GM12878 (cell line): ENCODE measurements around the gene SDK2. TPM values are rescaled to one million over a fixed set of nuclear protein-coding genes. Genes with fewer than 3 reads are reported as not detected.

ENCODE experiments used
- ATAC-seq: fragments of 200-7000 bp; cut with Tn5 transposase; 3 replicates; pipeline ENCODE4 v1.9.1; 2020; ENCODE audit warnings: mild to moderate bottlenecking, moderate library complexity
- BruUV-seq: library from RNA; stranded (reverse); fragments of 400-500 nt; replicated peaks from 2 replicates; lab custom pipeline; 2021; lab: Mats Ljungman, UMichigan
- CTCF ChIA-PET: fragments of 300-600 bp; sonication (Branson Sonifier 250); formaldehyde crosslinking; extraction: SDS; loops from one replicate; lab custom pipeline; 2021; ENCODE audit warnings: inconsistent platforms; lab: Yijun Ruan, JAX
- POLR2A ChIA-PET: fragments of 350-600 bp; formaldehyde crosslinking; extraction: SDS; loops from one replicate; lab custom pipeline; 2021; ENCODE audit warnings: inconsistent platforms; lab: Charles Lee
- RAD21 ChIA-PET: fragments of 300-600 bp; sonication (Branson Sonifier 250); formaldehyde crosslinking; loops from one replicate; lab custom pipeline; 2023; ENCODE audit warnings: antibody characterized with exemption; ENCODE audit not compliant: unreplicated experiment; lab: Charles Lee
- SMC1A ChIA-PET: fragments of 300-600 bp; sonication (Branson Sonifier 250); formaldehyde crosslinking; loops from one replicate; lab custom pipeline; 2023; ENCODE audit not compliant: unreplicated experiment, uncharacterized antibody; lab: Charles Lee
- DNase-seq: peaks from one replicate; pipeline ENCODE4 v3.0.0-alpha.2; 2011; ENCODE audit warnings: low read depth, low spot score
- FAIRE-seq: peaks from 3 replicates; lab custom pipeline; 2011; peaks lifted over from hg19 to GRCh38; lab: Jason Lieb, UNC
- H2AFZ ChIP-seq: 2 replicates; pipeline ENCODE4 v1.6.0; 2011; ENCODE audit warnings: low read depth, low read length, control low read depth; ENCODE audit not compliant: control insufficient read depth
- H3K27ac ChIP-seq: 2 replicates; pipeline ENCODE4 v1.5.1; 2011; ENCODE audit warnings: control low read depth; ENCODE audit not compliant: control insufficient read depth, insufficient read depth
- H3K27me3 ChIP-seq, 2 experiments: replicated peaks in 1 of 2; 2 replicates each; pipeline versions ENCODE4 v1.6.0 to v1.6.1; 2011; ENCODE audit warnings: low read length in 1 of 2; ENCODE audit not compliant: control insufficient read depth in 2 of 2, insufficient read depth in 2 of 2
- H3K36me3 ChIP-seq, 2 experiments: 2 replicates each; pipeline ENCODE4 v1.5.1; 2011; ENCODE audit warnings: low read length in 1 of 2; ENCODE audit not compliant: control insufficient read depth in 2 of 2, insufficient read depth in 2 of 2
- H3K4me1 ChIP-seq: 2 replicates; pipeline ENCODE4 v1.6.1; 2011; ENCODE audit warnings: mild to moderate bottlenecking, low read length, moderate library complexity, mixed read lengths; ENCODE audit not compliant: control insufficient read depth, insufficient read depth
- H3K4me2 ChIP-seq: 2 replicates; pipeline ENCODE4 v1.6.0; 2011; ENCODE audit warnings: control low read depth; ENCODE audit not compliant: control insufficient read depth, insufficient read depth
- H3K4me3 ChIP-seq: fragments of 200-600 bp; sonication (generic); 2 replicates; pipeline ENCODE4 v1.5.1; 2016
- H3K79me2 ChIP-seq: 2 replicates; pipeline ENCODE4 v1.6.0; 2011; ENCODE audit warnings: low read length; ENCODE audit not compliant: control insufficient read depth, insufficient read depth
- H3K9ac ChIP-seq: 2 replicates; pipeline ENCODE4 v1.8.0; 2011; ENCODE audit warnings: low read length, control low read depth, mixed read lengths; ENCODE audit not compliant: control insufficient read depth, insufficient read depth
- H3K9me3 ChIP-seq: replicated peaks from 3 replicates; pipeline ENCODE4 v1.5.1; 2011; ENCODE audit warnings: mild to moderate bottlenecking, low read length; ENCODE audit not compliant: control insufficient read depth, insufficient read depth
- H4K20me1 ChIP-seq: 2 replicates; pipeline ENCODE4 v1.6.0; 2011; ENCODE audit not compliant: control insufficient read depth, insufficient read depth
- BCL11A ChIP-seq: IDR thresholded peaks from 2 replicates; pipeline ENCODE4 v1.6.1; 2011; ENCODE audit warnings: low read depth, low read length
- CEBPB ChIP-seq, 2 experiments: fragments of 150-350 bp in 1 of 2; IDR thresholded peaks; 2 replicates each; pipeline ENCODE4 v1.6.1; 2012 to 2014; ENCODE audit warnings: low read depth in 2 of 2, low read length in 2 of 2, borderline replicate concordance in 1 of 2, inconsistent platforms in 1 of 2
- CHD2 ChIP-seq: IDR thresholded peaks from 2 replicates; pipeline ENCODE4 v1.6.1; 2011; ENCODE audit warnings: low read depth, low read length, improper control_type of control experiment, borderline replicate concordance
- GABPA ChIP-seq: IDR thresholded peaks from 2 replicates; pipeline ENCODE4 v1.6.1; 2014; ENCODE audit warnings: antibody characterized with exemption, low read depth, mild to moderate bottlenecking, inconsistent platforms
- HDGF ChIP-seq: fragments of 450-650 bp; IDR thresholded peaks from 2 replicates; pipeline ENCODE4 v1.6.1; 2016; ENCODE audit warnings: antibody characterized with exemption
- IRF4 ChIP-seq: IDR thresholded peaks from 2 replicates; pipeline ENCODE4 v1.6.1; 2011; ENCODE audit warnings: low read depth, low read length
- KAT2A ChIP-seq: conservative IDR thresholded peaks from 2 replicates; pipeline ENCODE4 v1.6.1; 2011; ENCODE audit warnings: low read depth, low read length; ENCODE audit not compliant: control insufficient read depth
- MEF2B ChIP-seq: fragments of 450-650 bp; IDR thresholded peaks from 2 replicates; pipeline ENCODE4 v1.6.1; 2018; ENCODE audit warnings: mild to moderate bottlenecking, moderate library complexity; ENCODE audit not compliant: partially characterized antibody, poor library complexity, severe bottlenecking
- MTA3 ChIP-seq: IDR thresholded peaks from 2 replicates; pipeline ENCODE4 v1.6.1; 2012; ENCODE audit warnings: low read length, inconsistent platforms, borderline replicate concordance
- NBN ChIP-seq: fragments of 450-650 bp; IDR thresholded peaks from 2 replicates; pipeline ENCODE4 v1.6.1; 2016
- NFYA ChIP-seq: IDR thresholded peaks from 2 replicates; pipeline ENCODE4 v1.6.1; 2011; ENCODE audit warnings: low read depth, mild to moderate bottlenecking, low read length, improper control_type of control experiment, borderline replicate concordance
- RB1 ChIP-seq: fragments of 450-650 bp; formaldehyde crosslinking; IDR thresholded peaks from 2 replicates; pipeline ENCODE4 v1.6.1; 2017; ENCODE audit warnings: mild to moderate bottlenecking, borderline replicate concordance
- SMARCA5 ChIP-seq: fragments of 450-650 bp; IDR thresholded peaks from 2 replicates; pipeline ENCODE4 v1.6.1; 2017; ENCODE audit warnings: mild to moderate bottlenecking
- SUZ12 ChIP-seq: fragments of 200-600 bp; sonication (generic); IDR thresholded peaks from one replicate; pipeline ENCODE4 v1.6.1; 2018; ENCODE audit warnings: antibody characterized with exemption, mild to moderate bottlenecking; ENCODE audit not compliant: unreplicated experiment
- WRNIP1 ChIP-seq: IDR thresholded peaks from 2 replicates; pipeline ENCODE4 v1.6.1; 2011; ENCODE audit warnings: low read depth, low read length, improper control_type of control experiment, borderline replicate concordance
- ZBED1 ChIP-seq: IDR thresholded peaks from 2 replicates; pipeline ENCODE4 v1.6.1; 2016; ENCODE audit warnings: borderline replicate concordance
- ZZZ3 ChIP-seq: IDR thresholded peaks from 2 replicates; pipeline ENCODE4 v1.6.1; 2011; ENCODE audit warnings: low read depth; ENCODE audit not compliant: control insufficient read depth, insufficient read length
- WGBS: methylation state at CpG from one replicate; pipeline ENCODE4 v1.1.6; 2016; ENCODE audit warnings: low lambda C conversion rate; ENCODE audit not compliant: insufficient replicate concordance, insufficient coverage; ENCODE audit errors: missing lambda C conversion rate; 5-methylcytosine and 5-hydroxymethylcytosine counted together
- in situ Hi-C: fragments of 300-500 bp; cut with MboI; formaldehyde crosslinking; loops from 9 replicates; pipeline ENCODE4 v1.14.3; 2018; ENCODE audit warnings: mixed read lengths
- intact Hi-C: fragments of 100-400 bp; cut with micrococcal nuclease; formaldehyde crosslinking; loops from one replicate; pipeline ENCODE4 v1.14.2; 2022; ENCODE audit not compliant: unreplicated experiment
- polyA plus RNA-seq, 11 experiments: library from polyadenylated mRNA; depleted of rRNA in 4 of 11; unstranded in 6 of 11; stranded (reverse) in 5 of 11; fragments of >200 nt; fragmentation: Nextera tagmentation in 4 of 11; fragmentation: Illumina TruSeq in 1 of 11; extraction: Ambion mirVana in 4 of 11; extraction: Trizol in 1 of 11; gene quantifications; 1 replicate in 1 of 11; 2 replicates in 10 of 11; pipeline versions ENCODE4 v1.2.1 to v1.2.3, GENCODE V29; 2011 to 2016; ENCODE audit warnings: inconsistent platforms in 2 of 11, missing spikeins in 2 of 11, low read depth in 1 of 11
- total RNA-seq, 4 experiments: library from RNA; depleted of rRNA in 3 of 4; stranded (reverse); fragments of >200 nt in 3 of 4; fragmentation: Illumina TruSeq in 1 of 4; extraction: Trizol in 1 of 4; gene quantifications; 2 replicates each; pipeline versions ENCODE4 v1.2.1 to v1.2.3, GENCODE V29; 2013 to 2021
- TF ChIP-seq, protein P1 (sequence below): fragments of 450-650 bp; IDR thresholded peaks from 2 replicates; pipeline ENCODE4 v1.6.1; 2017; ENCODE audit warnings: mild to moderate bottlenecking, low read depth, inconsistent platforms; ENCODE audit not compliant: poor library complexity, severe bottlenecking

The SDK2 gene
- total and polyA plus RNA-seq, 10 of the 15 experiments (the other 5 are each of a cell fraction or from before 2014, with no cell fraction given): 0.03 to 0.08 (median 0.03) TPM; not detected in 7

GRCh38 chr17:73384926-73385325 is 259.3 kb downstream of the SDK2 start:
- POLR2A ChIA-PET: no interaction called here

More at GRCh38 chr17:73384926-73385325, 259.3 kb downstream of the SDK2 start:
- BruUV-seq: no TSS peak
- in situ Hi-C loops: no loop called here
- SMC1A ChIA-PET: no interaction called here
- H3K4me3 ChIP-seq: no peak overlapping the region
- 47% methylated on average over 8 of the region's 8 CpGs for WGBS
- no peak for FAIRE-seq
- no peak for TF ChIP-seq CHD2
- TF ChIP-seq WRNIP1: no peak
- TF ChIP-seq BCL11A: no peak
- TF ChIP-seq HDGF: no peak
- no peak for TF ChIP-seq ZBED1
- TF ChIP-seq SUZ12: no peak
- no peak for TF ChIP-seq GABPA
- TF ChIP-seq, protein P1, sequence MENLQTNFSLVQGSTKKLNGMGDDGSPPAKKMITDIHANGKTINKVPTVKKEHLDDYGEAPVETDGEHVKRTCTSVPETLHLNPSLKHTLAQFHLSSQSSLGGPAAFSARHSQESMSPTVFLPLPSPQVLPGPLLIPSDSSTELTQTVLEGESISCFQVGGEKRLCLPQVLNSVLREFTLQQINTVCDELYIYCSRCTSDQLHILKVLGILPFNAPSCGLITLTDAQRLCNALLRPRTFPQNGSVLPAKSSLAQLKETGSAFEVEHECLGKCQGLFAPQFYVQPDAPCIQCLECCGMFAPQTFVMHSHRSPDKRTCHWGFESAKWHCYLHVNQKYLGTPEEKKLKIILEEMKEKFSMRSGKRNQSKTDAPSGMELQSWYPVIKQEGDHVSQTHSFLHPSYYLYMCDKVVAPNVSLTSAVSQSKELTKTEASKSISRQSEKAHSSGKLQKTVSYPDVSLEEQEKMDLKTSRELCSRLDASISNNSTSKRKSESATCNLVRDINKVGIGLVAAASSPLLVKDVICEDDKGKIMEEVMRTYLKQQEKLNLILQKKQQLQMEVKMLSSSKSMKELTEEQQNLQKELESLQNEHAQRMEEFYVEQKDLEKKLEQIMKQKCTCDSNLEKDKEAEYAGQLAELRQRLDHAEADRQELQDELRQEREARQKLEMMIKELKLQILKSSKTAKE: no peak
- no peak for TF ChIP-seq MTA3
- TF ChIP-seq NBN: no peak
- TF ChIP-seq IRF4: no peak
- TF ChIP-seq MEF2B: no peak
- no peak for TF ChIP-seq ZZZ3
- TF ChIP-seq KAT2A: no peak
- TF ChIP-seq SMARCA5: no peak
- TF ChIP-seq RB1: no peak
- TF ChIP-seq CEBPB (IDR thresholded peaks at IDR 0.05; ENCODE audit: borderline replicate concordance in 1 of 2, low read depth in 2 of 2, low read length in 2 of 2): no peak
- TF ChIP-seq NFYA: no peak
- TF ChIP-seq, all 136 proteins: peak for 0
- no peaks in the 10 kb centered on the region for H3K9me3 ChIP-seq
- H3K79me2 ChIP-seq: no peaks in the 10 kb centered on the region
- CTCF ChIA-PET: no interaction called here
- H3K27me3 ChIP-seq: no peaks in the 10 kb centered on the region
- intact Hi-C loops: no loop called here
- no peaks in the 10 kb centered on the region for H3K36me3 ChIP-seq
- ATAC-seq: no peak
- H3K4me2 ChIP-seq: no peak overlapping the region
- no peaks in the 10 kb centered on the region for H3K4me1 ChIP-seq
- RAD21 ChIA-PET: no interaction called here
- no peak overlapping the region for H3K27ac ChIP-seq
- no peak overlapping the region for H2AFZ ChIP-seq
- no peaks in the 10 kb centered on the region for H4K20me1 ChIP-seq
- H3K9ac ChIP-seq: no peak overlapping the region
- no peak for DNase-seq
